Right atrium auricular region (tissue), 2 donors: ENCODE results near the gene ARHGEF1. TPM values are rescaled to one million over a fixed set of nuclear protein-coding genes. Genes with fewer than 3 reads are reported as not detected.
"Not testable (repeated sequence)": the region's sequence is repeated elsewhere in the genome, so short reads cannot be mapped to it uniquely, and the experiment has no call there.

Experiments
- DNase-seq: peaks from one replicate; pipeline ENCODE4 v3.0.0-alpha.2; 2019; ENCODE audit warnings: low spot score
- H3K27ac ChIP-seq, 2 donors: fragments of 200-600 bp; sonication (generic); 1 replicate in 1 of 2; 2 replicates in 1 of 2; pipeline ENCODE4 v1.5.1; 2016 to 2019
- H3K27me3 ChIP-seq, 2 donors: fragments of 200-600 bp; sonication (generic); one replicate each; pipeline versions ENCODE4 v1.5.1 to v1.6.0; 2017 to 2019
- H3K36me3 ChIP-seq: fragments of 200-600 bp; sonication (generic); one replicate; pipeline ENCODE4 v1.5.1; 2016
- H3K4me1 ChIP-seq, 2 donors: fragments of 200-600 bp; sonication (generic); one replicate each; pipeline versions ENCODE4 v1.5.1 to v1.6.0; 2017 to 2019
- H3K4me3 ChIP-seq, 2 donors: fragments of 200-600 bp; sonication (generic); 1 replicate in 1 of 2; 2 replicates in 1 of 2; pipeline ENCODE4 v1.5.1; 2017 to 2019; ENCODE audit warnings: mild to moderate bottlenecking in 1 of 2, moderate library complexity in 1 of 2
- H3K9me3 ChIP-seq, 2 donors: fragments of 200-600 bp; sonication (generic); one replicate each; pipeline ENCODE4 v1.5.1; 2019
- total RNA-seq, 2 donors: library from RNA; depleted of rRNA; stranded (reverse); fragments of >200 nt; gene quantifications; one replicate each; pipeline ENCODE4 v1.1.0, GENCODE V29; 2016
- TF ChIP-seq, protein P1 (sequence below), 2 donors: fragments of 200-600 bp; sonication (generic); IDR thresholded peaks; one replicate each; pipeline ENCODE4 v1.5.1; 2019; ENCODE audit warnings: antibody characterized with exemption in 2 of 2

The ARHGEF1 gene
- total RNA-seq, 2 donors from 2014 or later = 27.3 to 45.8 TPM

DNA sequence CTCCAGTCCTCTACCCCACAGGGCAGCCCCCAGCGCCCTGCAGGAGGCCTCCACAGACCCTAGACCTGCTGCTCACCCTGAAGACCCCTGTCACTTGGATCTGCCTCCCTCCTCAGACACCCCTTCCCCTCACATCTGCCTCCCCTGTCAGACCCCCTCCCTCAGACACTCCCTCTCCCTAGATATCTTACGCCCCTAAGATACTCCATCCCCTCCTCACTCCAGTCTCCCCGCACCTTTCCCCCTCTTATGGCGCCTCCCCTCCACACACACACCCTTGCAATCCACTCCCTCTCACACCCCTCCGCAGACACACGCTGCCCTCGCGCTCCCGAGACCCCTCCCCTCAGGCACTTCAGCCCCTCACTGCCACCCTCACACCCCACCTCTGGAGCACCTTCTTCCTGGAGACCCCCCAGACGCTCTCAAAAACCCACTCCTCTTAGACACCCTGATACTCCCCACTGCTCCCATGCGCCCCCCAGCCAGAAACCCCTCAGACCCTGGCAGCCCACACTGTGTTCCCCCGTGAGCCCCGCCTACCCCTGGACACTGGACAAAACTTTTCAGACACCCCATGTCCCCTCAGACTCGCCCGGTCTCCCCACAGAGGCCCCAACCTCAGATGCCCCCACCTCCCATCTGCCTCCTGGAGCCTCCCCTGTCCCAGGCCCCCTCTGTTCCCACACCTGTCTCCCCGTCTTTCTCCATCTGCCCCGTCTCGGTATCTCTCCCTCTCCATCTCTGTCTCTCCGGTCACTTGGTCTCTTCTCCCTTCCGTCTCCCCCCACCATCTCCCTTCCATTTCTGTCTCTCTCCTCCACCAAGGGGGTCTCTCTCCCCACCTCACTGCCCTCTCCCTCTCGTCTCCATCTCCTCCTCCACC, 30.8 kb downstream of the ARHGEF1 start:
- H3K27me3 ChIP-seq = peaks cover 13 to 19% of the 10 kb centered on the region in 2 donors
- H3K27ac ChIP-seq = no peak overlapping the region
- no peaks in the 10 kb centered on the region for H3K9me3 ChIP-seq
- no peak overlapping the region for H3K4me3 ChIP-seq
- H3K4me1 ChIP-seq = peaks cover 0 to 12% of the 10 kb centered on the region in 2 donors
- H3K36me3 ChIP-seq = no peaks in the 10 kb centered on the region
- TF ChIP-seq, protein P1, sequence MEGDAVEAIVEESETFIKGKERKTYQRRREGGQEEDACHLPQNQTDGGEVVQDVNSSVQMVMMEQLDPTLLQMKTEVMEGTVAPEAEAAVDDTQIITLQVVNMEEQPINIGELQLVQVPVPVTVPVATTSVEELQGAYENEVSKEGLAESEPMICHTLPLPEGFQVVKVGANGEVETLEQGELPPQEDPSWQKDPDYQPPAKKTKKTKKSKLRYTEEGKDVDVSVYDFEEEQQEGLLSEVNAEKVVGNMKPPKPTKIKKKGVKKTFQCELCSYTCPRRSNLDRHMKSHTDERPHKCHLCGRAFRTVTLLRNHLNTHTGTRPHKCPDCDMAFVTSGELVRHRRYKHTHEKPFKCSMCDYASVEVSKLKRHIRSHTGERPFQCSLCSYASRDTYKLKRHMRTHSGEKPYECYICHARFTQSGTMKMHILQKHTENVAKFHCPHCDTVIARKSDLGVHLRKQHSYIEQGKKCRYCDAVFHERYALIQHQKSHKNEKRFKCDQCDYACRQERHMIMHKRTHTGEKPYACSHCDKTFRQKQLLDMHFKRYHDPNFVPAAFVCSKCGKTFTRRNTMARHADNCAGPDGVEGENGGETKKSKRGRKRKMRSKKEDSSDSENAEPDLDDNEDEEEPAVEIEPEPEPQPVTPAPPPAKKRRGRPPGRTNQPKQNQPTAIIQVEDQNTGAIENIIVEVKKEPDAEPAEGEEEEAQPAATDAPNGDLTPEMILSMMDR (IDR thresholded peaks at IDR 0.05) = no peak
- DNase-seq = no peak

DNA sequence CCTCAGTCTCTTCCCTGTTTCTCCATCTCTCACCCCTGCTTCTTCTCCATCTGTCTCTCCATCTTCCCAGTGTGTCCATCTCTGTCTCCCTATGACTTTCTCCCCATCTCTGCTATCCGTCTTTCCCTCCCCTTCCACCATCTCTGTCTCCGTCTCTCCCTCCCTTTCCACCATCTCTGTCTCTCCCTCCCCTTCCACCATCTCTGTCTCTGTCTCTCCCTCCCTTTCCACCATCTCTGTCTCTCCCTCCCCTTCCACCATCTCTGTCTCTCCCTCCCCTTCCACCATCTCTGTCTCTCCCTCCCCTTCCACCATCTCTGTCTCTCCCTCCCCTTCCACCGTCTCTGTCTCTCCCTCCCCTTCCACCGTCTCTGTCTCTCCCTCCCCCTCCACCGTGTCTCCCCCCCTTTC, 31.4 kb downstream of the ARHGEF1 start:
- H3K9me3 ChIP-seq, H3K4me3 ChIP-seq, H3K27ac ChIP-seq, DNase-seq, H3K36me3 ChIP-seq: not testable (repeated sequence)
- H3K4me1 ChIP-seq = peaks cover 0 to 12% of the 10 kb centered on the region in 2 donors
- peaks cover 16 to 19% of the 10 kb centered on the region in 2 donors for H3K27me3 ChIP-seq

DNA sequence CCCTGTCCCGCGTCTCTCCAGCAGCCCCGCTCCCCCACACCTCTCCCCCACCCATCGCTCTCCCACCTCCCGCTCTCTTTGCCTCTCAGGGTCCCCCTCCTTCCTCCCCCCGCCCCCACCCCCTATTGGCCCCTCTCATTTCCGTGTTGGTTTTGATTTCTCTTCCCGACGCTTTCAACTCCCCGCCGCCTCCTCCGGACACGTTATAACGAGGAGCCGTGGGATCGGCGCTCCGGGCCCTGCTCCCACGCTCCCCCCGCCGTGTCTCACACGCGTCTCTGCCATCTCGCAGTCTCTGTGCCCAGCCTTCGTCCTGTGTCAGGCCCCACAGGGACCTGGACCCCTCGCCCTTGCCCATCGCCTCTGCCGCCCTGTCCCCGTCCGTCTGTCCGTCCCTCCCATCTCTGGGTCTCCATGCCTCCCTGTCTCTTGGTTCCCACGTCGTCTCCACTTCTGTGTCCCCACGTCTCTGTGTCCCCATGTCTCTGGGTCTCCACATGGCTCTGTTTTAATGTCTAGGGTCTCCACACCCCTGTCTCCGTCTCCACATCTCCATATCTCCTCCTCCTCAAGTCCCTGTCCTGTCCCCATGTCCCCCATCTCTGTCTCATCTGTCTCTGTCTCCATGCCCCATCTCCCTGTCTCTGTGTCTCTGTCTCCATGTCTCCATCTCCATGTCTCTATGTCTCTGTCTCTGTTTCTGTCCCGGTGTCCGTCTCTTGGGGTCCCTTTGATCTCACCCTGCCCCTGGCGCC, 32.2 kb downstream of the ARHGEF1 start:
- H3K27ac ChIP-seq = no peak overlapping the region
- no peaks in the 10 kb centered on the region for H3K9me3 ChIP-seq
- H3K36me3 ChIP-seq = no peaks in the 10 kb centered on the region
- TF ChIP-seq, protein P1 (IDR thresholded peaks at IDR 0.05) = no peak
- H3K4me1 ChIP-seq = peaks cover 0 to 12% of the 10 kb centered on the region in 2 donors
- peaks cover 16 to 19% of the 10 kb centered on the region in 2 donors for H3K27me3 ChIP-seq
- no peak overlapping the region for H3K4me3 ChIP-seq
- no peak for DNase-seq

DNA sequence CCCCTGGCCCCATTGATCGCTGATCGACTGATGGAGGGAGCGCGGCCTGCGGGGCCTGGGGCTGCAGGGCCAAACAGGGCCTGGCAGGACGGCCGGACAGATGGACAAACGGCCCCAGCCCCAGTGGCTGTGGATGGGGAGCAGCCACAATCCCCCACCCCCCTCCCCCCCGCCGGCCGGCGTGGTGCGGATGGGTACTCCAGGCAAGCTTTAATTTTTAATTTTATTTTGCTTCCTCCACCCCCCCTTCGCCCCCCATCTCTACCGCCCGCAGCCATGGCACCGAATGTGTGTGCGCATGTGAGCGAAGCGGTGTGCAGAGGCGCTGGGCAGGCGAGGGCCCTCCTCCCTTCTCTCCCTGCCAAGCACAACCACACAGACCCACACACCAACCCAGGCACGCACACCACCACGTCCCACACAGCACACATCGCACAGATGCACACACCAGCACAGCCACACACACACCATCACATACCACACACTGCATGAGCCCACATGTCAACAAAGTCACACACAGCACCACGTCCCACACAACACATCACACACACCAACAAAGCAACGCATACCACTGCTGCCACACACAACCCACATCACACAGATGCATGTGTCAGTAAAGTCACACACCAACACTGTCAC, 32.9 kb downstream of the ARHGEF1 start:
- Histone ChIP-seq H3K27me3 (peaks cover 16 to 19% of the 10 kb centered on the region in 2 donors), H3K4me3 (no peak overlapping the region), H3K9me3 (no peaks in the 10 kb centered on the region), H3K27ac (no peak overlapping the region), H3K4me1 (peaks cover 0 to 12% of the 10 kb centered on the region in 2 donors), H3K36me3 (no peaks in the 10 kb centered on the region)
- DNase-seq = no peak
- TF ChIP-seq, protein P1 (IDR thresholded peaks at IDR 0.05) = no peak

DNA sequence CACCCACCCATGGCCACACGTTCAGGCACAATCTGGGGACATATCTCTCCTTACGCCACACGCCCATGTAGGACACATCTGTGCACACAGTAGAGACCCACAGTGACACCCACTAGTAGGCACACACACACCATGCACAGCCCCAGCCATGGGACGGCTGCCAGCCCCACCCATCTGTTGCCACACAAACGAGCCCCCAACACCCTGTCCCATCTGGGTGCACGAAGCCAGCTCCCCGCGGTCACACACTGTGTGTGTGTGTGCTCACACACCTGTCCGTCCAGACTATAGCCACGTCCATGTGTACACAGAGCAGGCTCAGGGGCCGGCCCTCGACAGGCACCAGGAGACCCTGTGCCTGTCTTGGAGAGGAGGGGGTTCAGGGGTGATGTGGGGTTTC, 34.7 kb downstream of the ARHGEF1 start:
- Histone ChIP-seq H3K4me3 (no peak overlapping the region), H3K27me3 (peaks cover 16 to 26% of the 10 kb centered on the region in 2 donors)
- DNase-seq = no peak

More for the DNA sequence above, 34.7 kb downstream of the ARHGEF1 start:
- Histone ChIP-seq H3K4me1 (peaks cover 0 to 10% of the 10 kb centered on the region in 2 donors), H3K9me3 (no peaks in the 10 kb centered on the region), H3K27ac (no peak overlapping the region), H3K36me3 (no peaks in the 10 kb centered on the region)
- TF ChIP-seq, protein P1 (IDR thresholded peaks at IDR 0.05) = no peak
